ENCODE measurements around the gene PCA3.

Gene PCA3

DNA sequence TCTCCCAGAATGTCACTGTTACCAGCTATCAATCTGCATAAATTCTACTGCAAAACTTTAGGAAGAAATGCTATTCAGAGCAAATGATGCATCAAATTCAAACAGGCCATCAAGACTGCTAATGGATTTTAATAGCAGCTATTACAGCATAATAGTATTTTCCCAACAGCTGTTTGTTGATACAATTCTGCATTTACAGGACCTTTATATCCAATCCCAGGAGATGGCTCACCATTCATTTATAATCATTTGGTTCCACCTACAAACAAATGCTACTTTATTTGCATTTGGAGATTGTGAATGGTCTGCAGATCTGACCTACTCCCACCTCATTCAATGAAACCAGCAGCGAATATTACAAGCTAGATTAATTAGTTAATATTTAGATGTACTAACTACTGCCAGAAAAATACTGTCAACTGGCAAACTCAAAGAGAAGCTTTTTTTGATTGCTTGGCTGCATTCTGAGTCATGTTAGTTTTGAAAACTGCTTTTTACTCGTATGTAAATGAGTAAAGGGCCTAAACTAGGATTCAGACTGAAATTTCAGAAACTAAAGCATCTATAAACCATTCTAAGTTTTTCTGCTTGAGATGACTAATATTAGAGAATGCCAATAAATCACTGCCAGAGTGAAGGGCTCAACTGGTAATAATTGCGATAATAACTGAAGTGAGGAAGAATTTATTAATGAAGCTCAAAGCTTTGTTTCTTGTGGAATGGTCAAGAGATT, 7.1 kb upstream of the PCA3 start:
- no peak for DNase-seq (ENCODE audit: low spot score)

DNA sequence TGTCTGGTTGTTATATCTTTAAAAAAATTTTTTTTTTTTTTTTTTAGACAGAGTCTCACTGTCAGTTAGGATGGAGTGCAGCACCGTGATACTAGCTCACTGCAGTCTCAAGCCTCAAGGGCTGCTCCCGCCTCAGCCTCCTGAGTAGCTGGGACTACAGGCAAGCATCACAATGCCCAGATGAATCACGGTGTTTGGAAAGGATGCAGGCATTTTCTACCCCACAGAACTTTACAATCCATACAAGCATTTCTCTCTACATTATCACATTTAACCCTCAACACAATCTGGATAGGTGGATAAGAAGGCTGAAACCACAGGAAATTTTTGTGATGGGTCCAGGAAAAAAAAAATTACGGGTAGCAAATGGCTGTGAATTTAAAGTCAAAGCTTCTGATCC, 5.8 kb upstream of the PCA3 start:
- DNase-seq (ENCODE audit: low spot score): no peak

GRCh38 chr9:76759732-76760131, 4.5 kb upstream of the PCA3 start:
- DNase-seq (ENCODE audit: low spot score): no peak

GRCh38 chr9:76761448-76761847, 2.8 kb upstream of the PCA3 start:
- peak; percentile 22 for DNase-seq (ENCODE audit: low spot score)

GRCh38 chr9:76766126-76766525, 1.9 kb downstream of the PCA3 start:
- no peak for DNase-seq (ENCODE audit: low spot score)

DNA sequence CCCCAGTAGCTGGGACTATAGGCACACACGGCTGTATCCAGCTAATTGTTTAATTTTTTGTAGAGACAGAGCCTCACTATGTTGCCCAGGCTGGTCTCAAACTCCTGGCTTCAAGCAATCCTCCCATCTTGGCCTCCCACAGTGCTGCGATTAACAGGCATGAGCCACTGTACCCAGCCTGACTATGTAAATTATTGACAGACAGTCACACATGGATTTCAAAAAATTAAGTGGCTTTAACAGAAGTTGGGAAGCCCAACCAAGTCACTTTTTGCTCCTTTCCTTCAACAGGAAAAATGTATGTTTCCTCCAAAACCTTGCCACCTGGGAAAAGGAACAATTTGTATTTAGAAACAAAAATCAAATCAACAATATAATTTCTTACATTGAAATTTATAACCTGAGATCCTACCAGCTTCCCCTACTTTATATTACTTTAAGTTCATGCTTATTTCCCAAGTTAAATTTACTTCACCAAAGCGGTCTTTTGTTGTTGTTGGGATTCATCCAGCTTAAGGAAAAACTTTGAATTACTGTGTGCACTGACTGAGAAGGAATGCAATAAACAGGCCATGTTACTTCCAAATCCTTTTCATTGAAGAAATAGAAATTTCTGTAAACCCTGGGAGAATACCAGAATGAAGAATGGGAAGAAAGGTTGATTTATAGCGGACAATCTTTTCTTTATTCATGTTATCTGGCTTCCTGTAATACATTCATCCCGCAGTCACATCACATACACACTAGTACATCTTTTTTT, 8.6 kb downstream of the PCA3 start:
- DNase-seq (ENCODE audit: low spot score): peak; percentile 20

- no peak for DNase-seq (ENCODE audit: low spot score)
Observed at GRCh38 chr9:76784881-76785280, 20.6 kb downstream of the PCA3 start.

DNA sequence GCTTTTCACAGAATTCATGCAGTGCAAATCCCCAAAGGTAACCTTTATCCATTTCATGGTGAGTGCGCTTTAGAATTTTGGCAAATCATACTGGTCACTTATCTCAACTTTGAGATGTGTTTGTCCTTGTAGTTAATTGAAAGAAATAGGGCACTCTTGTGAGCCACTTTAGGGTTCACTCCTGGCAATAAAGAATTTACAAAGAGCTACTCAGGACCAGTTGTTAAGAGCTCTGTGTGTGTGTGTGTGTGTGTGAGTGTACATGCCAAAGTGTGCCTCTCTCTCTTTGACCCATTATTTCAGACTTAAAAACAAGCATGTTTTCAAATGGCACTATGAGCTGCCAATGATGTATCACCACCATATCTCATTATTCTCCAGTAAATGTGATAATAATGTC, 21.3 kb downstream of the PCA3 start:
- DNase-seq (ENCODE audit: low spot score): no peak

DNA sequence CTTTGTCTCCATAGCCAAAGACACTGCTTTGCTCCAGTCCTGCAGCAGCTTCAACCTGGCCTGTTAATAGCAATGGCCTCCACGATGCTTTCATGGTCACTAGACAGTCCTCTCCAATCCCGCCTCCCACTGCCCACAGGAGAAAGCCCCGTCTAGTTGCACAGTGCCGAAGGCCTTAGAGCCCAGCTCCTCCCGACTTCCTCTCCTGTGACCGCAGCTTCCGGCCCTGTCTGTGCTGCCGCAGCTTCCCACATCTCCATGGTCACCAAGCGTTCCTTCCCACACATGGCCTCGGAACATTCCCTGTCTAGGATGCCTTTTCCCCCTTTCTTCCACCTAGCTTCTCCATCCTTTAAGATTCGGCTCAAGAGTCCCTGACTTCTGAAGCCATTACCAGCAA, 23.4 kb downstream of the PCA3 start:
- DNase-seq (ENCODE audit: low spot score): no peak

- DNase-seq (ENCODE audit: low spot score): no peak
Observed at GRCh38 chr9:76789840-76790239, 25.6 kb downstream of the PCA3 start.

DNA sequence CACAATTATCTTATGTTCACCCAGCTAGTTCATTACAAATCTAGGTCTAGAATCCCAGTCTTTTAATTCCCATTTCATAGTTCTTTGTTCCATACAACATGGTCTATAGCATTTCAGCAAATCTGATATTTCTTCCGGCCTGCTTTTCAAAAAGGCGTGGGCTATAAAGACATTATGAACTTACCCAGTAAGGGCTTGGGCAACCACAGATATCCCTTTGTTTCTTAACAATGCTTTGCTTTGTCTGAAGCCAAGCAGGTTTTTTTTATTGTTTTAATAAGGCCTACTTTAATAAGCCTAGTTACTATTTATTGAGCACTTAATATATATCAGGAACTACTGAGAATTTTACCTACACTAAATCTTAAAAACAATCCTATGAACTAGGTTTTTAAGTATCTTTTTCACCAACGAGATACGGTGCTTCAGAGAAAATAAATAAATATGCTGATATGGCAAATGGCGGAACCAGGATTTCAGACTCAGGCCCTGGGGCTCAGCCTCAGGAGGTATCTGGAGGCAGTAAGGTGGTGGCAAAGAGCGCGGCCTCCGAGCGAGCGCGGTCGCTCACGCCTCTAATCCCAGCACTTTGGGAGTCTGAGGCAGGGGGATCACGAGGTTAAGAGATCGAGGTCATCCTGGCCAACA, 29.7 kb downstream of the PCA3 start:
- DNase-seq (ENCODE audit: low spot score): no peak

GRCh38 chr9:76796296-76796695, 32.1 kb downstream of the PCA3 start:
- DNase-seq (ENCODE audit: low spot score): no peak

DNA sequence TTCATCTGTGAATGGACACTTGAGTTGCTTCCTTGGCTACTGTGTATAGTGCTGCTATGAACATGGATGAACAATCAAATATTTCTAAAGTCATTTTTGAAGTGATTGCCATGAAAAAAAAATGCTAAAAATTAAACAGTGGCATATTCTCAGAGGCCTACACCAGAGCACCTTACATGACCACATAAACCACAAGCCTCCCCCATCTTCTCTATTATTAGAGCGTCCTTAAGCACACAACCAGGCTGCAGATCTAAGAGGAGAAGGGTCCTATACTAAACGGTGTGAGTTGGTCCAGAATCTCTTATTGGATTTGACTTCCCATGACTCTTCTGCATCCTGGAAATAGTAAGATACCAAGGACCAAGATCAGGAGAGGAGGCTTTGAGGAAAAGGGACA, 34.3 kb downstream of the PCA3 start:
- no peak for DNase-seq (ENCODE audit: low spot score)

- no peak for DNase-seq (ENCODE audit: low spot score)
Observed at GRCh38 chr9:76799473-76799872, 35.2 kb downstream of the PCA3 start.

- DNase-seq (ENCODE audit: low spot score): no peak
Observed at GRCh38 chr9:76800901-76801300, 36.7 kb downstream of the PCA3 start.

- DNase-seq (ENCODE audit: low spot score): no peak
Observed at GRCh38 chr9:76803083-76803482, 38.8 kb downstream of the PCA3 start.

GRCh38 chr9:76803762-76804161, 39.5 kb downstream of the PCA3 start:
- DNase-seq (ENCODE audit: low spot score): no peak

GRCh38 chr9:76808636-76809035, 44.4 kb downstream of the PCA3 start:
- DNase-seq (ENCODE audit: low spot score): no peak

GRCh38 chr9:76810377-76810957, 46.2 kb downstream of the PCA3 start:
- peak; percentile 79 for DNase-seq (ENCODE audit: low spot score)

- no peak for DNase-seq (ENCODE audit: low spot score)
Observed at GRCh38 chr9:76812591-76812990, 48.4 kb downstream of the PCA3 start.

DNA sequence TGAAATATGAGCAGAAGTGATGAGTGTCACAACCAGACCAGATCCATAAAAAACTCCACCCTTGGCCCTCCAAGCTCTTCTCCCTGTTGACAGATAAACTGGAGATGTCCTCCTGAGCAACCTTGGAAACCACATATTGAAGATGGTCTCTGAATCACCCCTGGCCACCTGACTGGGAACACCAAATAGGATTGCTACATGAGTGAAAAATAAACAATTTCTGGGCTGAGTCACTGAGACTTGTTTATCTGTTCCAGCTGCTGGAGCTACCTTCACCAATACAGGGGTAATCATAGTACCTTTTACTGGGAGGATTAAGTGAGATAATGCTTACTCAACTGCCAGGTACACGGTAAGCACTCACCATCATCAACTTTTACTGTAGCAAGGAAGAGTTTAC, 53.3 kb downstream of the PCA3 start:
- no peak for DNase-seq (ENCODE audit: low spot score)

DNA sequence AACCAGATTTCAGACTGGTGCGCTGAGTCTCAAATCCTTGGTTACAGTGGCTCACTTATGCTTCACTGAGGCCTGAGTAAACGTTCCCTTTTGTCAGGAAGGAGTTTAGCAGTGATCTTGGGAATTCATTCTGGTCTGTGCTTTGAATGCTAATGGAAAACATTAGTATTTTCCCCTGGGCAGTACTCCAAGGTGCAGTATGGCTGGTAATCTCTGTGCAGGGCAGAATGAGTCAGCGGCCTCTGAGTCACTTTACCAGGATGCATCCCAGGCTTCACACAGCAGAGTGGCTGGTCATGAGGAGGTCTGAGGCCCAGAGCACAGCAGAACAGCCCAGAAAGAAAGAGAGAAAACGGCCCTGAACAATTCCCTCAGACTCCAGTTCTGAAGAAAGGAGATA, 54.0 kb downstream of the PCA3 start:
- DNase-seq (ENCODE audit: low spot score): peak; percentile 81

GRCh38 chr9:76820431-76820830, 56.2 kb downstream of the PCA3 start:
- DNase-seq (ENCODE audit: low spot score): no peak
